Stimulated activated CD4-positive, alpha-beta T cell treated with anti-CD3 and anti-CD28 coated beads, Interleukin-2, amount 100 ng/mL, for 4 hours (primary cell): ENCODE measurements around the gene FOXP1.
A peak's percentile ranks its signal among the peaks of the same experiment; 100 is the strongest.

Experiments
- DNase-seq: peaks from one replicate; pipeline ENCODE4 v3.0.0-alpha.2; 2020; ENCODE audit warnings: low read depth

The FOXP1 gene

DNA sequence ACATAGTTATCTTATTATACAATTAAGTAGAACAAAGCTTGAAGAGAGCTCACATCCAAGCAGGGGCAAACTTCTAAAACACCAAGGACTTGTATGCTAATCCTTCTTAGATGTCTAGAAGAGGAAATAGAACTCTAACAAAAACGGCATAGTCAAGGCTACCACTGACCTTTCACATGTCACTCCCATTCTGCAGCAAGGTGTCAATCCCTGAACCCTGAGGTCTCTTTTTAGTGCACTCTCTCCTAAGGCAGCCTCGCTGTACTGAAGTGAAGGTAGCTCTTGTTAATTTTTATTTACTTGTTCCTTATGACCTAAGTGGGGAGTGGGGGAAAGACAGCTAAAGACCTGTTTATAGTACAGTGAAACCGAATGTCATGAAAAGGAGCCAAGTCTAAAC is 506.5 kb downstream of the FOXP1 start:
- no peak for DNase-seq

DNA sequence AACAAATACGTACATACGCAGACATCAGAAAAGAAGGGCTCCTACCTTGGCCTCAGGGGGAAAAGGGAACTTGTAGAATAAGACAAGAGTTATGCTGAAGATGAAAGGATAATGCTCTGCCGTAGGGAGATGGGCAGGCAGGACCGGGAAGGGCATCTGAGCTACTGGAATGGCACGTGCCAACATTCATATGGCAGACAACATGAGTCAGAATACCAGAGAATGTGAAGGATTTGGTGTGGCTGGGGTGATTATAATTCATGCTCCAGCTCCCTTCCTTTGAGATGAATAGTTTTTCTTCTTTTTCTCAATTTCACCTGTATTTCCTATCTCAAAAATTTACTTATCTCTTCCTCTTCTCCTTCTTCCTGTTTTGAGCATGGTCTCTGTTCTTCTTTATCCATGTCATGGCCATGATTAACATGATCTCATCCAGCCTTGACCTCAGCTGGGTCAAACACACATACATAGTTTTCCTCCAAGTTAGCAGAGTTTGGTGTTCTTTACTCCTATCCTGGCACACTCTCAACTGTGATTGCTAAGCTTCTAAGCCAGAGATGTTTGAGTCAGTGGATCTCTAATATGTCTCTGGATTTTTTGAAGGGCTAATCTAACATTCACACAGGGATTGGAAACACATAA is 507.0 kb downstream of the FOXP1 start:
- no peak for DNase-seq

DNA sequence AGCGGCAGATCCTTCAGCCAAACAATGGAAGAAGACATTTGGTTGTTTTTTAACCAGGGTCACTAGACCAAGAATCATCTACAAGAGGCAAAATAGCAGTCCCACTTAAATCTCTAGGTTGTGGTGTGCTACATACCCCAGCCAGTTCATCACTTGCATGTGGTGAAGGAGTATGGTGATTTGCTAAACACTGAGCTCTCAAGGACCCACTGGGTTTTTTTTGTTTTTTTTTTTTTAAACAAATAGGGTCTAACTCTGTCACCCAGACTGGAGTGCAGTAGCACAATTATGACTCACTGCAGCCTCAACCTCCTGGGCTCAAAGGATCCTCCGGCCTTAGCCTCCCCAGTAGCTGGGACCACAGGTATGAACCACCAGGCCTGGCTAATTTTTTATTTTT is 508.0 kb downstream of the FOXP1 start:
- DNase-seq: no peak

DNA sequence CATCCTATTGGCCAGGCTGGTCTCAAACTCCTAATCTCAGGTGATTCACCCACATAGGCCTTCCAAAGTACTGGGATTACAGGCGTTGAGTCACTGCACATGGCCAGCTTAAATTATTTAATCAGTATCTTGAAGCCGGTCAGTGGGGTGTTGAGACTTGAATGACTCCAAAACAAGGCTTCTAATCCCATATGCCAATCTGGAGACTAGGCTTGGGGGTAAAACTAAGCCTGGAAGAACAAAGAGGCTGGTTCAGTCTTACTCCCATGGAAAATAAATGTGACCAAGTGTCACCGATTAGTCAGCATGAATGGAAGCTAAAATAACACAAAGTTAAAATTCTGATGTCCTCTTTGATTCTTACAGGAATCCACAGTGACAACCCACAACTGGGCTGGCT is 509.1 kb downstream of the FOXP1 start:
- DNase-seq: no peak

DNA sequence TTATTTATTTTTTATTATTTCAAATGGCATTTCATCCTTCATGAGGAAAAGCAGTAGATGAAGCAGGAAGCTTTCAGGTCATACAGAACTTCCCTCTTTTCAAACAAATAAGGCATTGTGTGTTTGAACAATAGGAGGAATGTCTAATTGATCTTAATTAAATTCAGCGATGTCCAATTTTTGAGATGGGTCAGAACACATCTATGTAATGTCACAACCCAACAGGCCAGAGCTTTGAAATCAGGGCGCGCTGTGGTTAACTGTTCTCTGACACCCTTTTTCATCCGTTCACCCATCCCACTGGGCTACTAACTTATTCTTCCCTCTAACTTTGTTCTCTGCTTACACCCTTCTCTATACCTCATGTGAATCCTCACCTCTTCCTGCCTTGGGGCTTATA is 510.5 kb downstream of the FOXP1 start:
- DNase-seq: no peak

DNA sequence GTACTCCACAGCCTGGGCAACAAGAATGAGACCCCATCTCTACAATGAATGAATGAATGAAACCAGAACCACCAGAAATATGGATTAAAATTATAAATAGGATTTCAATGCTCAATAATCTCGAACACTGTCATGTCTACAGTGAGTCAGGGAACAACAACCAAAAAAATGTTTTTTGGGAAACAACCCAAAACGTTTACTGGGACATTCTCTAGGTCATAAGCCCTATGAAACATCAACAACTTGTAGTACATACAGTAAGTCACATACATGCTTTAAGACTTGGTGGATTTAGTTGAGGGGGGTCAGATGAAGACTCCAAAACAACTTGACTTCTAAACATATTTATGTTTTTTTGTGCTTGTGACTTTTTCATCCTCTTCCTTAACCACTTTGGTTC is 511.2 kb downstream of the FOXP1 start:
- DNase-seq: no peak

DNA sequence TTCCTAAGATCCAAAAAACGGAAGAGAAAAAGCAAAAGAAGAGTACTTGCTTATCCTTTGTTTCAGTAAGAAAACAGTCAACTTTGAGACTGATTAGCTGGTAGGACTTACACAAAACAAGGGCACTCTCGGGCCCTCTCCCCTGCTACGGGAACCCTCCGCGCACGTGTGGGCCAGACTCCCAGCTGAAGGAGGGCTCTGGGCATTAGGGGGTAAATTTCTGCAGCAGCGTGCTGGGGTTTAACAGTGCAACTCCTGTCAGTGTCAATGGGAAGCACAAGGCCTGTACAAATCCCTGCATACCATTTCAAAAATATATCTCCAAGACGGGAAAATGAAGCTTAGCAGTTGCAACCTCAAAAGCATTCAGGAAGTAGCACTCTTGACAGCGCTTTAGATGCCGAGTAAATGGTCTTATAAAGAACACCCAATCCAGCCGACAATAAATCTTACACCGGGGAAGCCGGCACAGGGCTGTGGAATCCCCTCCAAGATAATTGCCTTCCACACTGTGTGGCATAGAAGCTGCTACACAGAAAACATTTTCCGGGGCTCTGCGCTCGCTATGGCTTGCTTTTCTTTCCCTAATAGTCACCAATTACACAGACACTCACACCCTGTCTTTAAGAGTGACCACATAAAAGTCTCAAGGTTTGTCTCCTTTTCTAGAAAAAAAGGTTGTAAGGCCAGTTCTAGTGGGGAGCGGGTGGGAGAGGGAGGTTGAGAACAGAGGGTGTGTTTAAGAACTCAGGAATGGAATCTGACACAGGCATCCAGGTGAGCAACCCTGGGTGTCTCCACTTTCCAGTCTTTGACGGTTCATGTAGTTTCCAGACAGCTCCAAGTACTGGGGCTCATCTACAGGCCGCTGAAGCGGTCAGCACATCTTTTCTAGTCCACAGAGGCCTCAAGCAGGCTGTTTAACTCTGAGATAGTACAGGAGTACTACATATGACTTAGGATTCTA is 512.7 kb downstream of the FOXP1 start:
- DNase-seq: no peak

DNA sequence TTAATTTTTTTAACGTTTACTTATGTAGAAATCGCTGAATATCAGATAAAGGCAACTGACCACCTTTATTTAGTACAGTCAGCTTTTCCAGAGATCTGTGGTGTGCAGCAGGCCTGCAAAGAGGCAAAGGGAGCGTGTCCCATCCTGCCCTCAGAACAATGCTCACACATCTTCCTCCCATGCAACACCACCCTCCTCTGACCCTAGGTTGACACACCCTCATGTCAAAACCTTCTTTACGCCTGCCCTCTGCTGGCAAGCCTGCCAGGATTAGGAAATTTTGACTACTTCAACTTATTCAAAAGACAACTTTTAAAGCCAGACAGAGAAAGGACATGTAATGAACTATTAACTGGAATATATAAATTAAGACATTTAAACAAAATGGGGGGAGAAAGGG is 513.7 kb downstream of the FOXP1 start:
- DNase-seq: peak; percentile 71

DNA sequence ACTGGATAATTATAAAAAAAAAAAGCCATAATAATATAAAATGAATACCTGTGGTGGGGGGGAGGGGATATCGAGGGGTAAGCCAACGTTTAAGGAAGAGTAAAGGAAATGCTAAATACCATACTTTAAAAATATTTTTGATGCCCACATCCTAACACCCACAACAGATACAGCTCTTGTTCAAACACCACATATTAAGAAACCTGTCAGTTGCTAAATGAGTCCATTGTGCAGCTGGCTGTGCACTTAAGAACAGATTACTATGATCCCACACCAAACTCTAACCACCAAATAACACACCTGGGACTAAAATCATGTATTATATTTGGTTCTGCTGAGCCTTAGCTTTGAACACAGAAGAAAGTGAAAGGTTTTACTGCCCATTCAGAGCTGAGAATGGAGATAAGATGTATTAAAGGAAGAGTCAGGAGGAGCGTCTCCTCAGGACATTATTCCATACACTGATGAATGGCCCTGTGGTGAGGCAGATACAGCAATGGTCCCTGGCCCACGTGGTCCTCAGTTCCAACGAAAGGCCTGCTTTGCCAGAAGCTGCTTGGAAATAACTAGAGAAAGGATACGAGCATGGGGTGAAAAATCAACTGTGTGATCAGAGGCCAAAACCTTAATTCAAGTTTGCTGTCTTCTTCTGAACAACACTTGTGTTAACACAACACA is 515.4 kb downstream of the FOXP1 start:
- DNase-seq: no peak

DNA sequence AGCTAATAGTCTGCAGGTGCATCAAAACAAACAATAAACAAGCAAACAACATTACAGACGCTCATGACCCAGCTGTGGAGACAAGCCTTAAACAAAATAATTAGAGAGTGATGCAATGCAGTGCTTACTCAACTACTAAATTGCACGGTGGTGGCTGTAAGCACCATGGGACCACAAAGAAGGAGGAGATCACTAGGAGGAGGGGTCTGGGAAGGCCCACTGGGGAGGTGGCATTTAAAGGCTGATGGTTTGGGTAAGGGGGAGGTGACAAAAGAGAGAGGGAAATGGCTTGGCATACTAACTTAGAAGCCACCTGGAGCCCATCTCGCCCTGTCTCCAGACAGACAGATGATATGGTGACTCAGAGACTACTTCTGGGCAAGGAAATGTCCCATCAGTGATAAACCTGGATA is 516.7 kb downstream of the FOXP1 start:
- no peak for DNase-seq

DNA sequence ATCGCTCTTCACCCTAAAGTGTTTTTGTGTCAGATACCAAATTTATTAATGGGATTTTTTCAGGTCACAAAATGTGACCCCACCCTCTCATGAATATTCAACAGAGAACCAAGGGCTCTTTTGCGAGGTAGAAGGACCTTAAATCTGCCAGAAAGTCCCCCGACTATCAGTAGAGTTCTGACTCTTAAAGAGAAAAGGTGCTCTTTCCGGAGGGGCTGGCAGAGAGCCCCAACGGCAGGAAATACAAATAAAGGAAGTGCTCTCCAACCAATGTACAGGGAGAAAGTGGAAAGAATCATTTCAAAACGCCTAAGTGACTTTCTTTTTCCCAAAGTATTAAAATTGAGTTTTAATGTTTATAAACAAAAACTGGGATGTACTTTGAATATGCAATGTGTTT is 517.2 kb downstream of the FOXP1 start:
- no peak for DNase-seq

DNA sequence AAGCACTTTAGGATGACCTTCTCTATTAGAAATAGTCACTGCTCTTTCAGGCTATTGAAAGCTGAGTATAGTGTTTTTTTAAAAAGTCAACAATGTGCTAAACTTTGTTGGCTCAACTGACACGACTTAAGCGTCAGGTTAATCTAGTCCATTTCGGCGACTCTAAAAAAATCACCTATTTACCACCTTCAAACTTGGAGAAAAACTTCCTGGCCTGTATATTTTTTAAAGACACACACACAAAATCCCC is 517.8 kb downstream of the FOXP1 start:
- DNase-seq: no peak

DNA sequence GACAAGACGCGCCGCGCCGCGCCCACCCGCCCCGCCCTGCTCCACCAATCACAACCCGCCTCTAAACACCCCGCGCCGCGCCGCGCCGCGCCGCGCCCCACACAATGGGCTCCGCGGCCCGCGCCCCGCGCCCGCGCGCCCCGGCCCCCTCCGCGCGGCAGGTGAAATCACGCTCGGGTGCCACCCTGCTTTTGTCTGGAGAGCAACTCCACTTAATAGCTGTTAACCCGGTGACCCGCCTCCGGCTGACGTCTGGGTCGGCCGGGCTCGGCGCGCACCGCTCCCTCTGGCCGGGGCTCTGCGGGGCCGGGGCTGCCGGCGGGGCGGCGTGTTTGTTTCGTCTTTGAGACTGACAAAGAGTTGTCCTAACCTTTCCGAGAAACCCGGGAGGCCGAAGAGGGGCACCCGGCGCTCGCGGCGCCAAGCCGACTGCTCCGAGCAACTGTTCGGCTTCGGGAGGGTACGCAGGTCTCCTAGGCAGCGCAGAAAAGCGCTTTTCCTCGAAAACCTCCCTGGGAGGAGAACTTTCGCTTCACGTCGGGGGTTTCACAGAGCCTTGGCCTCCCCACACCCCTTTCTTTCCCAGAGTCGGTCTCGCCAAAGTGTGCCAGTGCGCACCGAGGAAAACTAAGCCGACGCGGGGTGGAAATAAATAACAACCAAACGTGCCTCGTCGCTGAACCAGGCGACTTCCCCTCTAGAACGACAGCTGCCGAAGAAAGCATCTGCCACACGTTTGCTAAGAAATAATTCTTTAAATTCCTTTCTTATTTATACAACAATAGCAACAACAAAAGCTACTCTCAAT is 518.4 kb downstream of the FOXP1 start:
- peak; percentile 63 for DNase-seq

DNA sequence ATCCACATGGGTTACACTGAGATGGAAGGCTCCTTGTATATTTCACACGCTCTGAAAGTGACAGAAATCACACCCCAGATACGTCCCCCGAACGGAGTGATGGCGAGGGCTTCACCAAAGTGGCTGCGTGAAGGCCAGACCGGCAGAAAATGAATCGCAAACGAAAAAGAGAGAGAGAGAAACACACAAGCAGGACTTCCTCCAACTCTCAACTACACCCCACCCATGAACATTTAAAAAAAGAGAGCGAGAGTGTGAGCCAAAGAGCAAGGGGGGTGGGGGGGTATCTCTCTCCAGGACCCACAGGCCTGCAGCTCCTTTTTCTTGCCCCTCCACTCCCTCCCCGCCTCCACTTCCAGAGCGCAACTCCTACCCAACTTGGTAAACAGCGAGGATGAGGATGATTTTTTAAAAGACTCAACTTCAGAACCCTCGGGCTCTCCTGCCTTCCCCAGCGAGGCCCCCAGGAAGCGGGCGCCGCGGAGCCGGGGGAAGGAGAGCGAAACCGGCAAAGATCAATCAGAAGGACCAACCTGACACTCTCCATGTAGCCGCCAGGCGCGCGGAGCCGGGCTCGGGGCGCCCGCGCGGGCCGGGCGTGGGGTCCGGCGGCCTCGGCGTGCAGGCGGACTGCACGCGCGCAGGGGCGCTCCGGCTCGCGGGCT is 519.1 kb downstream of the FOXP1 start:
- DNase-seq: peak; percentile 33

DNA sequence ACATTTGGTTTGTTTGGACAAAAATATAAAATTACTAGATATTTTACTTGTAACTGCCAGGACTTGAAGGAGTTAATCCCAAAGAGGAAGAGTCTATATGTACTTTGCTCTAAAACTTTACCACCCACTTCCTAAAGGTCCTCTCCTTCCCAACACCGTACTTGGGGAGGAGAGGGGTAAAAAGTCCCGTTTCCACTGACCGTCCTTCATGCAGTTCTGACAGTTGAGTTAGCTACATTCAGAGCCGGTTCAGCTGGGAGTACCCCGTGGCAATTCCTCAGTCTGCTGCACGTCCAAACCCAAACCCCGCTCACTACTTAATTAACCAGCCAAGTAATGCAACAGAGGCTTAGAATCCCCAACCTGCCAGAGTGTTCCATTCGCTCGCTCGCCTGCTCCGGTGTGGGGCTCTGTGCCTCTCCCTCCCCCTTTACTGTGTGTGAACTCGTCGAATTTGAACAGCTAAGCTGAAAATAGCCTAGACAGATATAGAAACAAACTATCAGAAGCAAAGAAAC is 519.7 kb downstream of the FOXP1 start:
- DNase-seq: peak; percentile 42

DNA sequence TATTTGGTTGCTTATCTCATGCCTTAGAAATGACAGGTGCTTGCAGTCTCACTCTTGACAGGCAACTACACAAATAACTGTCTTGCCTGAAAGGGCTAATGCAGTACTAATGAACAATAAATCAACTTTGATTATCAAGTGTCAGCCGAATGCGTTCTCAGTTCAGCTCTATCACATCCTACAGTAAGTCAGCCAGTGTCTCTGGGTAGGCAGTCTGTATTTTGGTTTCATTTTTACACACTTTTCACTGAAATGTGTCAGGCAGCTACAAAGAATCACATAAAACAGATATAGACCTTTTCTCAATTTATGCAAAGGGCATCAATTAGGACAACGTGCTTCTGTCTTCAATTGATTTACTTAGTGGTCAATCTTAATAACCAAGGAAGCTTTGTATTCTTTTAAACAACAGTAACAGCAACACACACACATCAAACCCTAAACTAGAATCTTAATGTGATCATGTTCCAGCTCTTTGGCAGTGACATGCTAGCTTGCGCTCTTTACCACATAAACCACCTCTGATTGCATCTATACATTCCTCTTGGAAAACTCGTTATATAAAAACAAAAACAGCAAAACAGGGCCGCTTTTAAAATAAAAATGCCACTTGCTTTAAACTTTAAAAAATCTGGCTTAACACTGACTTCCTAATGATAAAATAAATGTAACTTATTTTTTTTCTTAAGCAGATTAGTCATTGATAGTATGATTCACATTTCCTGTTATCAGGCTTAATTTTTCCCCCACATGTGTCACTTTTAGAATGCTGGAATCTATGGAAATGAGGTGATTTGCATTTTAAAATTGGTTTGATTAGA is 520.4 kb downstream of the FOXP1 start:
- no peak for DNase-seq

DNA sequence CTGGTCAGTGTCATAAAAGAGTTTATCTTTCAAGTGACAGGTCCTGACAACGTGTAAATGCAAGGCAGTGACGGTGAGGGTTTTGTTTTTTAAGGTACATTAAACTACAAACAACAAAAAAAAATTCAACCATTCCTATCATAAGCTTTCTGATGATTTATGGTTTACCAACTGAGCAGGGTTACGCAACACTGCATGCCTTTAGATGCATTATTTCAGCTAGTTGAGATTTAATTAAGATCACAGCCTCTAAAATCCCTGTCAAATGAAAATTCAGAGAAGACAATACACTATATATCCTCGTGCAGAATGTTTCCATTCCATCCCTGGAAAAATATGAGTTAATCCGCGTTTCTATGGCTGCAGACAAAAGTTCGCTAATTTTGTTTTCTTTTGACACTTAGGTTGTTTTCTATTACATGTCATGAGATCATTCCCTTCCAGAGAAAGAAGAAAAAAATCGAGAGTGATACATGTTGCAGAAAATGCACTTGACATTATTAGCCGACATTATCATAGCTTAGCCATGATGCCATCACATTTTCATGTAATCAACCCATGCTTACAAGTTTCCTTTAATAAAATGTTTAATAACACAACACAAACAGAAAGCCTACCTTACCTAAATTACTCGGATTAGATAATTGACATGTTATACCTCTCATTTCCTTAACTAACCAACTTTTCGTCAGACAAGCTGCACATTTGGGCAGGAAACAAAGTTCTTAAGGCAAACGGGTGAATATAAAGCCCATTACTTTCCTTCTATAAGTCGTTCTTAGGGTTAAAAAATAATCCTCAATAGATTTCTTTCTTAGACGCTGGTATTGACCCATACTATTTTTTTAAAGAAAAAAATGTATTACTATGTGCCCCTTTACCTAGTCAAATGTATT is 521.2 kb downstream of the FOXP1 start:
- no peak for DNase-seq

DNA sequence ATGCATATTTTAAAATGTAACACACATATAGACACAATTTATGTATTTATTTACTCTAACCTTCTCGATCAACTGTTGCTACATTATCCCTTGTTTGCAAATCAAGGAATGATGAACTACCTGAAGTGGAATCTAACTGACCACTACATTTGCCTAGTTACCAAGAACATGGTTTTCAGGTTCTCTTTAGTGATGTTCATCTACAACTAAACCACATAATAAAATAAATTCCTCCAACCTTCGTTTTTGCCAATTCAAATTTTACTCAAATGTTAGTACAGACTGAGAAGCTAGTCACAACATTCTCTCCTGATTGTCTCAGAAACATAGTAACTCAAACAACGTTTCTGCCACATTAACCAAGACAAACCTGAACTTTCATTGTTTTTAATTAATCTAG is 521.9 kb downstream of the FOXP1 start:
- no peak for DNase-seq

DNA sequence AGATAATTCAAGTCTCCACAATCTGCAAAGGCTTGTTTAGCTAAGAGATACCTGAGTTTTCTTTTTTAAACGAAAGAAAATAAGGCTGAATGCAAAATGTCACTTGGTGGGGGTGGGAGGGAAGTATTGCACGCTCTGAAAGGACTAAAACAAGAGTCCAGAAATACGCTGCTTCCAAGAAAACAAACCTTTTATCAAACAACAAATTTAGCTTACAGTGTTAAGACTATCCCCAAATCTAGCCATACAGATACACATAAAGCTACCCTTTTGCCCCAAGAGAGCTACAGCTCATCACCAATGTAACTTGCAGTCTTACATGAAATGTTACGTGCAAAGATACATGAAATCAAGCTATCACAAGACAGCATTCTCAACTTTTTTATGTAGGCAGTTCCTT is 522.5 kb downstream of the FOXP1 start:
- DNase-seq: no peak

DNA sequence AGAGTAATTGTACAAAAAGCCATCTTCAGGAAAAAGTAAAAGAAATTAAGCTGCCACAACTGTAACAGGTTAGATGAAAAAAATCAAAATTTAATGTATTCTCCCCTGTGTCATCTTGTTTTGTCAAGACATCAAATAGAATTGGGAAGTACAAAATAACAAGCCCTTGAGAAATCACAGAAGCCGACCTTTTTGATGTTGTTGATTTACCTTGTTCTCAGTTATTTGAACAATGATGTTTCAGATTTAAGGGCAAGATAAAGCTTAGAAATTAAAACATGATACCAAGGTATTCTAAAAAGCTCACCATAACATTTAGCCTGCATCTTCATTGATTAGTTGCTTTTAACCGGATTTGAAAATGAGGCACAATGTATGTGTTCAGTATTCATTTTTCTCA is 523.0 kb downstream of the FOXP1 start:
- DNase-seq: no peak
